HUES48 (cell line): Measurements from ENCODE around the gene SLCO2A1.
A peak's percentile ranks its signal among the peaks of the same experiment; 100 is the strongest.

Experiments
- H3K27ac ChIP-seq: one replicate; pipeline ENCODE4 v1.7.0; 2013; ENCODE audit warnings: low read depth, low read length, inconsistent platforms
- H3K27me3 ChIP-seq: 2 replicates; pipeline ENCODE4 v1.6.1; 2013; ENCODE audit warnings: mild to moderate bottlenecking, low read length; ENCODE audit not compliant: control insufficient read depth, insufficient read depth
- H3K36me3 ChIP-seq: 2 replicates; pipeline ENCODE4 v1.6.1; 2013; ENCODE audit warnings: low read length; ENCODE audit not compliant: control insufficient read depth, insufficient read depth
- H3K4me1 ChIP-seq: 2 replicates; pipeline ENCODE4 v1.6.1; 2013; ENCODE audit warnings: mild to moderate bottlenecking, low read length; ENCODE audit not compliant: control insufficient read depth, insufficient read depth
- H3K4me3 ChIP-seq: 2 replicates; pipeline ENCODE4 v1.5.1; 2013; ENCODE audit warnings: mild to moderate bottlenecking, low read depth, low read length
- H3K9ac ChIP-seq: 2 replicates; pipeline ENCODE4 v1.6.1; 2013; ENCODE audit warnings: mild to moderate bottlenecking, low read depth, low read length, moderate library complexity
- H3K9me3 ChIP-seq: 2 replicates; pipeline ENCODE4 v1.6.1; 2013; ENCODE audit warnings: low read length; ENCODE audit not compliant: control insufficient read depth, insufficient read depth

The SLCO2A1 gene

DNA sequence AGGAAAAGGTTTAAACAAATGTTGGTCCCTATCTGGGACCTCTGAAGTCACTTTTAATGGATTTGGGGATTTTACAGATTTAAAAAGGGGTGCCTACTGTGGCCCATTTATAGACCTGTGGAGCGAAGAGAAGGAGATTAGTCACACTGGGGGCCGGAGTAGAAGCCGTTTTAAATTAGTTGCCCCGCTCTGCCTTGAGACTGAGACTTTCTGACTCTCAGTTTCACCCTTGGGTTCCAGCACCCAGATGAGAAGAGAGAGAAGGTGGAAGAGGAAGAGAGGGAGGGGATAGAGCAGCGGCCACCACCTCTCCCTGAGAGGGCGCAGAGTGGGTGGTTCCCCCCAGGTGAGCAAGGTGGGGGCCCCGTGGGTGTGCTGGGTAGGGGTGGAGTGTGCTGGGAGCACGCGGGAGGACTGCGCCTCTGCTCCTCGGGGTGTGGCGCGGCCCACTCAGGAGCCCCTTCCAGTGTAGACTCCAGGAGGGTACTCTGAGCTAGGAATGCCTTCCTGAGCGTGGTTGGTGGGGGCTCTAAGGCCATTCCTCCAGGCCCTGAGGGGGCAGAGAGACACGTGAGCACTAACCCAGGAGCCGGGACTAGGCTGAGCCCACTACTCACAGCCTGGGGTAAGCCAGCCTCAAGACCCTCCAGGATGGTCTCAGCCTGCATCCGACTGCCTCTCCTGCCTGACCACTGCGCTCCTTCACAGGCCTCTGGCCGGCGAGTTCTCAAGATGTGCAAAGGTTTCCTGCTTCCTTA is 101.4 kb downstream of the SLCO2A1 start:
- no peak overlapping the region for H3K27ac ChIP-seq
- no peaks in the 10 kb centered on the region for H3K36me3 ChIP-seq
- no peak overlapping the region for H3K9ac ChIP-seq
- H3K27me3 ChIP-seq = peaks cover 12% of the 10 kb centered on the region
- H3K9me3 ChIP-seq = no peaks in the 10 kb centered on the region
- peaks cover 14% of the 10 kb centered on the region for H3K4me1 ChIP-seq
- H3K4me3 ChIP-seq = no peak overlapping the region

- Histone ChIP-seq H3K4me3 (peak overlapping the region; percentile 68), H3K9ac (no peak overlapping the region; the same call in 1 of the 2 replicates), H3K27ac (no peak overlapping the region), H3K4me1 (peaks cover 14% of the 10 kb centered on the region), H3K36me3 (no peaks in the 10 kb centered on the region), H3K27me3 (peaks cover 12% of the 10 kb centered on the region), H3K9me3 (no peaks in the 10 kb centered on the region)
These were observed 102.1 kb downstream of the SLCO2A1 start for GRCh38 chr3:133927540-133928066.

DNA sequence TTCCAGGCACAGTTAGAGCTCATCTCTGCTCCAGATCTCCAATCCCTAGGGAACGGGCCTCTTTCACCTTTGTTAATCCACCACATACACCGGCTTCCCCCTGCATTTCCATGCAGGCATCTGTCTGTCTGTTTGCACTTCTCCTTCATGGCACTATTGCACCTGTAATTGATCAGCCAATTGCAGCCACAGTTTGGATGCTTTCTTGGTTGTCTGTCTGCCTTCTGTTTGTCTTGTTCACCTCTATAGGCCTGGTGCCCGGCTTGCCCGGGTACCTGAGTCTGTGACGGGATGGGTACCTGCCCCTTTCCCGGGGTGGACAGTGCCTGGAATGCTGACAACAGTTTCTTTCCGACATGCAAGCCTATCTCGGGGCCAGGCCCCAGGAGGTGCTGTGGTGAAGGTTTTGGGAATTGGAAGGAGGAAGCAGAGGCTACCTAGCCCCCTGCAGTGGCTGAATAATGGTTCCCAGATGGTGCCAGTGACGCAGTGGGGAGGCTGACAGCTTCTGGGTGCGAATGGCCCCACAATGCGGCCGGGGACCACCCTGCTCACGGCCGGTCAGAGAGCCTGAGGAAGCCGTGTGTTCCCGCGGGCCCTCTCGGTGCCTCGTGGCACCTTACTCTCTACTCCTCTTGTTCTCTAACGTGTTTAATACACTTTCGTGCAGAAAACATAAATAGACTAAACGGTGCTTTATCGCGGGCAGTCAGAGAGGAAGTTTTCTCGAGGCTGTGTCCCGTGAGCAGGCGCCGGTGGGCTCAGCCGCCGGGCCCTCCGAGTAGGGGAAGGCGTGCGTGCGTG is 102.8 kb downstream of the SLCO2A1 start:
- Histone ChIP-seq H3K27me3 (peaks cover 12% of the 10 kb centered on the region), H3K27ac (no peak overlapping the region), H3K36me3 (no peaks in the 10 kb centered on the region), H3K9me3 (no peaks in the 10 kb centered on the region), H3K4me3 (peak overlapping the region; percentile 68), H3K4me1 (peaks cover 14% of the 10 kb centered on the region), H3K9ac (no peak overlapping the region; the same call in 1 of the 2 replicates)

- no peak overlapping the region for H3K4me3 ChIP-seq
- no peak overlapping the region for H3K27ac ChIP-seq
- H3K27me3 ChIP-seq = peaks cover 12% of the 10 kb centered on the region
- no peak overlapping the region for H3K9ac ChIP-seq
- H3K4me1 ChIP-seq = peaks cover 14% of the 10 kb centered on the region
- no peaks in the 10 kb centered on the region for H3K36me3 ChIP-seq
- H3K9me3 ChIP-seq = no peaks in the 10 kb centered on the region
These were observed 103.6 kb downstream of the SLCO2A1 start for GRCh38 chr3:133925960-133926735.

- Histone ChIP-seq H3K4me1 (peaks cover 14% of the 10 kb centered on the region), H3K9ac (no peak overlapping the region), H3K27ac (no peak overlapping the region)
These were observed 105.7 kb downstream of the SLCO2A1 start for GRCh38 chr3:133924041-133924440.

DNA sequence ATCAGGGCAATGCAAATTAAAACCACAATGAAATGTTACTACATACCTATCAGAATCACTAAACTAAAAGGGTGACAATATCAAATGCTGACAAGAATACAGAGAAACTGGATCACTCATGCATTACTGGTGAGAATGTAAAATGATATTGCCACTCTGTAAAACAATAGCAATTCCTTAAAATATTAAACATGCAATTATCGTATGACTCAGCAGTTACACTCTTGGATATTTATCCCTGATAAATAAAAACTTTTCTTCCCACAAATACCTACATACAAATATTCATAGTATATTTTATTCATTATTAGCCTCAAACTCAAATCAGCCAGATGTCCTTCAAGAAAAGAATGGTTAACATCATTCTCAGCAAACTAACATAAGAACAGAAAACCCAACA is 108.1 kb downstream of the SLCO2A1 start:
- no peak overlapping the region for H3K9ac ChIP-seq
- H3K4me3 ChIP-seq = no peak overlapping the region
- no peaks in the 10 kb centered on the region for H3K27me3 ChIP-seq
- H3K4me1 ChIP-seq = peaks cover 3% of the 10 kb centered on the region; the same call in 1 of the 2 replicates
- no peak overlapping the region for H3K27ac ChIP-seq
- no peaks in the 10 kb centered on the region for H3K36me3 ChIP-seq
- H3K9me3 ChIP-seq = no peaks in the 10 kb centered on the region

More at GRCh38 chr3:133924041-133924440, 105.7 kb downstream of the SLCO2A1 start:
- Histone ChIP-seq H3K4me3 (no peak overlapping the region), H3K36me3 (no peaks in the 10 kb centered on the region), H3K27me3 (peaks cover 12% of the 10 kb centered on the region), H3K9me3 (no peaks in the 10 kb centered on the region)

DNA sequence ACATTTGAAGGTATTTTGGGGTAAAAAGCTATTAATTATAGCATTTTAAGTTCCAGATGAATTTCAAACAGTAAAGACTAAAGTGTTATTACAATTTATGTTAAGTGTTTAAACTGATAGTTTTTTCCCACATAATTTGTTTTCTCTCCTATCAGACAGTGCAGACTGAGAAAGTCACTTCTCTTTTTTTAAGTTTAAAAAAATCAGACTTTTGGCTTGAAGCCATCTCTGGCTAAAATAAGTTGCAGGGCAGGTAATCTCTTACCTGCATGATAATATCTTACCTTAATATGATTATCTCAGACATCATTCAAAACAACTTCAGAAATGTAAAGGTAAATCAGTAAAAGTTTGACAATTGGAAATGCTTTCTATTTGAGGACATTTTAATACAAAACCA is 112.6 kb downstream of the SLCO2A1 start:
- Histone ChIP-seq H3K27ac (no peak overlapping the region), H3K4me3 (no peak overlapping the region), H3K27me3 (no peaks in the 10 kb centered on the region), H3K36me3 (no peaks in the 10 kb centered on the region), H3K9me3 (no peaks in the 10 kb centered on the region), H3K4me1 (no peaks in the 10 kb centered on the region), H3K9ac (no peak overlapping the region)

- H3K9ac ChIP-seq = no peak overlapping the region
- H3K9me3 ChIP-seq = no peaks in the 10 kb centered on the region
- no peak overlapping the region for H3K27ac ChIP-seq
These were observed 113.8 kb downstream of the SLCO2A1 start for GRCh38 chr3:133915685-133916658.

GRCh38 chr3:133914839-133915600 is 114.7 kb downstream of the SLCO2A1 start:
- Histone ChIP-seq H3K9me3 (no peaks in the 10 kb centered on the region), H3K27ac (no peak overlapping the region), H3K27me3 (no peaks in the 10 kb centered on the region), H3K36me3 (no peaks in the 10 kb centered on the region), H3K9ac (no peak overlapping the region), H3K4me3 (no peak overlapping the region), H3K4me1 (no peaks in the 10 kb centered on the region)

More at GRCh38 chr3:133915685-133916658, 113.8 kb downstream of the SLCO2A1 start:
- Histone ChIP-seq H3K4me3 (no peak overlapping the region), H3K36me3 (no peaks in the 10 kb centered on the region), H3K27me3 (no peaks in the 10 kb centered on the region), H3K4me1 (no peaks in the 10 kb centered on the region)
